GM18517 (cell line): ENCODE results near the gene SLC16A9.
"Not testable (repeated sequence)": the region's sequence is repeated elsewhere in the genome, so short reads cannot be mapped to it uniquely, and the experiment has no call there.

Experiments
- ATAC-seq: cut with Tn5 transposase; IDR thresholded peaks from one replicate; pipeline ENCODE4 v1.9.1; 2021; ENCODE audit warnings: mild to moderate bottlenecking, moderate library complexity; ENCODE audit not compliant: unreplicated experiment

SLC16A9 gene, protein sequence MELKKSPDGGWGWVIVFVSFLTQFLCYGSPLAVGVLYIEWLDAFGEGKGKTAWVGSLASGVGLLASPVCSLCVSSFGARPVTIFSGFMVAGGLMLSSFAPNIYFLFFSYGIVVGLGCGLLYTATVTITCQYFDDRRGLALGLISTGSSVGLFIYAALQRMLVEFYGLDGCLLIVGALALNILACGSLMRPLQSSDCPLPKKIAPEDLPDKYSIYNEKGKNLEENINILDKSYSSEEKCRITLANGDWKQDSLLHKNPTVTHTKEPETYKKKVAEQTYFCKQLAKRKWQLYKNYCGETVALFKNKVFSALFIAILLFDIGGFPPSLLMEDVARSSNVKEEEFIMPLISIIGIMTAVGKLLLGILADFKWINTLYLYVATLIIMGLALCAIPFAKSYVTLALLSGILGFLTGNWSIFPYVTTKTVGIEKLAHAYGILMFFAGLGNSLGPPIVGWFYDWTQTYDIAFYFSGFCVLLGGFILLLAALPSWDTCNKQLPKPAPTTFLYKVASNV

DNA sequence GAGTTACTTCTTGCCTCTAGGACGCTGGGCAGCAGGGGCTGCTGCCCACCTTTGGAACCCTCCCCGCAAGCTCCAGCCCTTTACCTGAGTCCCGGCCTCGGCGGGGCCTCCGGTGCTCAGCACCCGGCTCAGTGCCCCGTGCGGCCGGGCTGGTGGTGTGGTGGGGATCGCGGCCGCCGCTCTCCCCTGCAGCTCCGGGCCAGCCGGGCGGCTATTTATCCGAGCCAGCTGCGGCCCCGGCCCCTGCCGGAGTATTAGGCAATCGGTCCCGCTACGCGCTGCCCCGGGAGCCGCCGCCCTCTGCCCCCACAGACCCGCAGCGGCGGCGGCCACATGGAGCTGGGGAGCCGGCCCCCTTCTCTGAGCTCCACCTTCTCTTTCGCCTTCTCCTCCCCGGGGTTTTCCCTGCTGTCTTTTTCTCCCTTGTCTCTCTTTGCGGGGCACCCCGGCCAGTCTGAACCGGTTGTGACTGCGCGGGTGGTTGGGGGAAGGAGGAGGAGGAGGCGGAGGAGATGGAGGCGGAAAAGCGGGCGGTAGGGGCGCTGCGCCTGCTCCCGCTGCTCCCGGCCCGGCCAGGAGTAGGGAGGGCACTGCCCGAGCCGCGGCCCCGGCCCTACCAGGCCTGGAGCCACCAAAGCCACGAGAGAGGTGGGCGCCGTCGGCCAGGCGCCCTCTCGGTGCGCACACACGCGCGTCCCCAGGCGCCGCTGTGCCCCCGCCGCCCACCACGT lies at the start of gene SLC16A9:
Gene SLC16A9, minus strand, starts transcription at position 456 of the 731 bp plus-strand sequence. CDS start 25,559 bp downstream, outside the sequence.
- ATAC-seq, result peak; percentile 82

- ATAC-seq, result no peak
These were observed 48.3 kb upstream of the SLC16A9 start for GRCh38 chr10:59757966-59758365.

DNA sequence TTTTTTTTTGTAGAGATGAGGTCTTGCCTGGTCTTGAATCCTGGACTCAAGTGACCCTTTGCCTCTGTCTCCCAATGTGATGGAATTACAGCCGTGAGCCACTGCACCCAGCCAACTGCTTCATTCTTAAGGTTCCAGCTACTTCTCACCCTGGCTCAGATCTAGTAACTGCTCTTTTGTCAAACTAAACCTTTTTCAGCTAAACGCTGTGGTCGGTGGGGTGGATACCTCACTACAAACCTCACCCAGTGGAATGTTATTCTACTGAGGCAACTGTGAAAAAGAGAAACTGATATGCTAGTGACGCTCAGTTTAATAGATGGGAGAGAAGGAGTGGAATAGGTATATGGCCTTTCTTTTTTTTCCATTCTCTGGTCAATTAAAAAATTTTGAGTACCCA lies 45.3 kb upstream of the SLC16A9 start:
- no peak for ATAC-seq

GRCh38 chr10:59753267-59753666 lies 43.6 kb upstream of the SLC16A9 start, which contains the start of gene MRLN:
Gene MRLN (minus strand): TSS chr10:59753455.
- no peak for ATAC-seq

- ATAC-seq, result no peak
These were observed 42.8 kb upstream of the SLC16A9 start for GRCh38 chr10:59752278-59752940.

DNA sequence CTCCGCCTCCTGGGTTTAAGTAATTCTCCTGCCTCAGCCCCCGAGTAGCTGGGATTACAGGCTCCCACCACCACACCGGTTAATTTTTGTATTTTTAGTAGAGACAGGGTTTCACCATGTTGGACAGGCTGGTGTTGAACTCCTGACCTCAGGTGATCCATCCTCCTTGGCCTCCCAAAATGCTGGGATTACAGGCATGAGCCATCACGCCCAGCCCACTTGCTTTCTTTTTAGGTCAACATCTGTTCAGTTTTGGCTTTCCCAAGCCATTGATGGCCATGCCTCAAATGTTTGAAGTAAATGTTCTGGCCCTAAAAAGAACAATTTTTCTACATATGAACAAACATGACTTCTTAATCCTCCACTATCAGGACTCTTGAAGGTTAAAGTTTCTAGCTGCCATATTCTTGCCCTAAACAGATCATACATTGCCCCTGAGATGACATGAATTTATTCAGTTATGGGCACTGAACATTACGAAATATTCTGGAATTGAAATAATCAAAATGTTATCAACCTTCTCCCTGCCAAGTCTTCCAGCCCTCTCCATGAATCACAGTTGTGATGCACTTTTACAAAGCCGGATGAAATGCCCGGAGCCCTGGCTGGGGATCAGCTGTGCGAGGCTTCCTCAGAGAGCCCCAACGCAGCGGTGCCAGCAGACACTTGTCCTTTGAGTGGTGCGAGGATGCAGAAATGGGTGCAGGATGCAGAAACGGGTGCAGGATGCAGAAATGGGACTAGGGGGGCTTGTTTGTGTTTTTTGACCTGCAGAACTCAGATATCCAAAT lies 40.7 kb upstream of the SLC16A9 start:
- ATAC-seq, result no peak

GRCh38 chr10:59748834-59749233 lies 39.2 kb upstream of the SLC16A9 start:
- no peak for ATAC-seq

- no peak for ATAC-seq
These were observed 35.6 kb upstream of the SLC16A9 start for GRCh38 chr10:59745163-59745650.

DNA sequence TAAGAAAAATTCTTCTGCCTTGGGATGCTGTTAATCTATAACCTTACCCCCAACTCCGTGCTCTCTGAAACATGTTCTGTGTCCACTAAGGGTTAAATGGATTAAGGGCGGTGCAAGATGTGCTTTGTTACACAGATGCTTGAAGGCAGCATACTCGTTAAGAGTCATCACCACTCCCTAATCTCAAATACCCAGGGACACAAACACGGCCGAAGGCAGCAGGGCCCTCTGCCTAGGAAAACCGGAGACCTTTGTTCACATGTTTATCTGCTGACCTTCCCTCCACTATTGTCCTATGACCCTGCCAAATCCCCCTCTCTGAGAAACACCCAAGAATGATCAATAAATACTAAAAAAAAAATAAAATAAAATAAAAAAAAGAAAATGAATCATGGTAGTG lies 35.1 kb upstream of the SLC16A9 start:
- not testable (repeated sequence) for ATAC-seq

GRCh38 chr10:59744156-59744555 lies 34.5 kb upstream of the SLC16A9 start:
- ATAC-seq, result not testable (repeated sequence)

DNA sequence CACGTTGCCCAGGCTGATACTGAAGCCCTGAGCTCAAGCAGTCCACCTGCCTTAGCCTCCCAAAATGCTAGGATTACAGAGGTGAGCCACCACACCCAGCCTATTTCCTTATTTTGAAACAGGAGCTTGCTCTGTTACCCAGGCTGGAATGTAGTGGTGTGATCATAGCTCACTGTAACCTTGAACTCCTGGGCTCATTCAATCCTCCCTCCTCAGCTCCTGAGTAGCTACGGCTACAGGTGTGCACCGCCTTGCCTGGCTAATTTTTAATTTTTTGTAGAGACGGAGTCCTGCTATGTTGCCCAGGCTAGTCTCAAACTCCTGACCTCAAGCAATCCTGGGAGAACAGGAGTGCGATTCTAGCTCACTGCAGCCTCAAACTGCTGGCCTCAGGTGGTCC lies 31.9 kb upstream of the SLC16A9 start:
- no peak for ATAC-seq

GRCh38 chr10:59741048-59741447 lies 31.4 kb upstream of the SLC16A9 start:
- no peak for ATAC-seq

- no peak for ATAC-seq
These were observed 27.1 kb upstream of the SLC16A9 start for GRCh38 chr10:59736749-59737148.

DNA sequence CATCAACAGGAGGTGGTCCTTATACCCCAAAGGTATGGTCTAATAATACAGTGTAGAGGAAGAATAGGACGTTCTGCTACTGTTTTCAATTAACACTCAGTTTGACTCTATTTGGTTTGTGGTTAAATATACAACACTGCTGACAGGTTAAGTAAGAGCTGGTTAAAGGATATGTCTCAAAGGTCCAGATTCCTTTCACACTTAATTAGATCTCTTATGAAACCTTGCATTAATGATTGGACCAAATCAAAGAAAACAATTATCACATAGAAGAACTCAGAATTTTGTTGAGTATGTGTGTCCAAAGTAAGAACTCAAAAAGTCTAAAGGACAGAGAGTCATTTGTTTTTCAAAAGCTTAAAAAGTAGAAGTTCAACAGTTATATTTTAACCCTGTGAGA lies 25.6 kb upstream of the SLC16A9 start:
- no peak for ATAC-seq

DNA sequence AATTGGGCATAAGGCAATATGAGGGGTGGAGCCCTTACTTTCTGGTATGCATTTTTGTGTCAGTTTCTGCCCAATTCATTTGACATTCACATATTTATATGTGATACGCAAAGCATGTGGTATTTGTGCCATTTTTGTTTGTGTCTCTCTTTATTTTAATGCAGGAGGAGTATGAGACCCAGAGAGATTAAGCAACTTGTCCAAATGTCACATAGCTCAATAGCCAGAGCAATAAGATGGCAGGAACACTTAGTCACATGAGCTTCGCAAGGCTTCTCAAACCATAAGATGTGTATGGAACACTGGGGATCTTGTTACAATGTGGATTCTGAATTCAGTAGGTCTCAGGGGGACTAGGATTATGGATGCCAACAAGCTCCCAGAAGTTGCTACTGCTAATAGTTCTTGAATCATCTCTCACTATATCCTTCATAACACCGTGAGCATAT lies 24.4 kb upstream of the SLC16A9 start:
- ATAC-seq, result no peak

DNA sequence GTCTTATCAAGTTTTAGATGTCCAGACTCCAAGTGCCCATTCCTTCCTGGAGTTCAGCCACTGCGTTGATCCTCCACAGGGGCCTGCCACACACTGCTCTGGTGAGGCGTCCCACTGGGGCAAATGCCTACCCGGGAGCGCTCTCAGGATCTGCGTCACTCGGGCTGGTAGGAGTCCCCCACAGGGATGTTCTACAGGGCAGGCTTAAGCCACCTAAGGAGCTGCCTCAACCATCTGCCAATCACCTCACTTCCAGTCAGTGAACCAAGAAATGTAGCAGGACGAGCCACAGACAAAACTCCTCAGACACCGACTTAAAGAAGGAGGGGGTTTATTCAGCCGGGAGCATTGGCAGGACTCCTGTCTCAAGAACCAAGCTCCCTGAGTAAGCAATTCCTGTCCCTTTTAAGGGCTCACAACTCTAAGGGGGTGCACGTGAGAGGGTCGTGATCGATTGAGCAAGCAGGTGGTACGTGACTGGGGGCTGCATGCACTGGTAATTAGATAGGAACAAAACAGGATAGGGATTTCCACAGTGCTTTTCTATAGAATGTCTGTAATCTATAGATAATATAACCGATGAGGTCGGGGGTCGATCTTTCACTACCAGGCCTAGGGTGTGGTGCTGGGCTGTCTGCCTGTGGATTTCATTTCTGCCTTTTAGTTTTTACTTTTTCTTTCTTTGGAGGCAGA lies 23.8 kb upstream of the SLC16A9 start:
- ATAC-seq, result not testable (repeated sequence)

- ATAC-seq, result not testable (repeated sequence)
These were observed 23.2 kb upstream of the SLC16A9 start for GRCh38 chr10:59732849-59733248.

DNA sequence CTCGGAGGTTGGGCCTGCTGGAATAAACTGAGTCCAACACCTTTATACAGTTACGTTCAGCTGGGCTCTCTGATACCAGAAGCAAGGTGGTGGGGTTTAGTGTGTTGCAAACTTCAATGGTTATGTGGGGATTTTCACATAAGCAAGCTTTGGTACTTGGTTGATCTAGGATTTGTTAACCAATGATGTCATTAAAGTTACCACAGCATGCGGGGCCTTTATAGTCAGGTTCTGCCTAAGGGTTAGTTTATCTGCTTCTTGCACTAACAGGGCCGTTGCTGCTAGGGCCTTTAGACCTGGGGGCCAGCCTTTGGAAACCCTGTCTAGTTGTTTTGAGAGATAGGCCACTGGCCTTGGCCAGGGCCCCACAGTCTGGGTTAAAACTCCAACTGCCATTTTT lies 19.5 kb upstream of the SLC16A9 start:
- ATAC-seq, result not testable (repeated sequence)

DNA sequence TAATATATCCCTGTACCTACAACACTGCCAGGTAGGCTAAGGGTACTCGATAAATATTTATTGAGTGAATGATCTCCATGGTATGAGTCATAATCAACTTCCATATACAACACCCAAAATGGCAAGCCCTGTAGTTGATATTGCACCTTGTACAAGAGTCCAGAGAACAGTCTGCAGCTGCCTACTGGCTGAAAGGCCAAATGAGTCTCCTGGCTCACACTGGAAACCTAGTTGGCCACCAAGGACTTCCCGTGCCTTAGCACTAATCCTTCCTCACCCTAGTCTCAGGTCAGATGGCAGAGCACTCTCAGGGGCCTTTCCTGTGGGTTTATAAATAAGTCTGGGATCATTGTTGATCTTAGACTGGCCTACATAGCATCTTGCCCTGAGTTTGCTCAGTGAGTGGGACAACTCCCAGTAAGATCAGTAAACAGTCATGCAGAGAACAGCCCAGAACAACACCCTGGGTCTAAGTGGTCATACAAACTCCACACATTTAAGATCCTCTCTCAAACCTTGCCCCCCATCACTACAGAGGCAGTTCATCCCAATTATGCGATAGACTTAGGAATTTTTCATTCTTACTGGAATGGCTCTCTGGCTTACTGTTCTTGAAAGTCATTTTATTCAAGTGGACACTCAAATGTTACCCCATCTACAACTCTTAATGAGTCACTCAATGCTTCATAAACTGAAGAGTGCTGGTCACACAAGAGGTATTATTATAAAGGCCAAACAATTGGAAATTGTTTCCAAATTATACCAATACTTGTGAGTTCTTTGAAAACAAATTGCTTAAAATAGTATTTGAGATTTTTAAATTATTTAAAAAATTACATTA lies 14.7 kb upstream of the SLC16A9 start:
- no peak for ATAC-seq
